MCF 10A (cell line): ENCODE data around the gene PDE4DIP. TPM values are rescaled to one million over a fixed set of nuclear protein-coding genes. Genes with fewer than 3 reads are reported as not detected.
"Not testable (repeated sequence)": the region's sequence is repeated elsewhere in the genome, so short reads cannot be mapped to it uniquely, and the experiment has no call there.

Source experiments
- BruUV-seq: library from RNA; stranded (reverse); fragments of 400-500 nt; replicated peaks from 2 replicates; lab custom pipeline; 2021; lab: Mats Ljungman, UMichigan
- CTCF ChIA-PET: fragments of 300-600 bp; sonication (Branson Sonifier 250); formaldehyde crosslinking; extraction: SDS; loops from one replicate; lab custom pipeline; 2021; ENCODE audit warnings: antibody characterized with exemption, inconsistent platforms; lab: Yijun Ruan, JAX
- POLR2A ChIA-PET: fragments of 300-600, 350-650 bp; sonication (Branson Sonifier 250); formaldehyde crosslinking; extraction: SDS; loops from one replicate; lab custom pipeline; 2020; ENCODE audit warnings: antibody characterized with exemption, inconsistent platforms; lab: Yijun Ruan, JAX
- DNase-seq: peaks from one replicate; pipeline ENCODE4 v3.0.0-alpha.2; 2018; ENCODE audit not compliant: unreplicated experiment
- H3K27ac Mint-ChIP-seq: one replicate; pipeline ENCODE4 v1.8.0; 2022; ENCODE audit warnings: mild to moderate bottlenecking, low read depth, mixed read lengths; ENCODE audit not compliant: unreplicated experiment
- H3K27me3 Mint-ChIP-seq: one replicate; pipeline ENCODE4 v1.8.0; 2022; ENCODE audit warnings: mixed read lengths; ENCODE audit not compliant: insufficient read depth, unreplicated experiment
- H3K36me3 Mint-ChIP-seq: one replicate; pipeline ENCODE4 v1.8.0; 2022; ENCODE audit warnings: mild to moderate bottlenecking, moderate library complexity, mixed read lengths; ENCODE audit not compliant: insufficient read depth, unreplicated experiment
- H3K4me1 Mint-ChIP-seq: one replicate; pipeline ENCODE4 v1.8.0; 2022; ENCODE audit warnings: mixed read lengths; ENCODE audit not compliant: insufficient read depth, unreplicated experiment
- H3K4me3 Mint-ChIP-seq: one replicate; pipeline ENCODE4 v1.8.0; 2022; ENCODE audit warnings: mild to moderate bottlenecking, moderate library complexity, mixed read lengths; ENCODE audit not compliant: unreplicated experiment
- H3K9me3 Mint-ChIP-seq: one replicate; pipeline ENCODE4 v1.8.0; 2022; ENCODE audit warnings: mixed read lengths; ENCODE audit not compliant: unreplicated experiment
- intact Hi-C: fragments of 100-400 bp; cut with micrococcal nuclease; formaldehyde crosslinking; loops from 2 replicates; pipeline ENCODE4 v1.14.1; 2022
- total RNA-seq: library from RNA; stranded (reverse); gene quantifications from 2 replicates; pipeline ENCODE4 v1.2.3, GENCODE V29; 2022

PDE4DIP gene
- total RNA-seq, 1 experiment from 2014 or later: 79.6 TPM

DNA sequence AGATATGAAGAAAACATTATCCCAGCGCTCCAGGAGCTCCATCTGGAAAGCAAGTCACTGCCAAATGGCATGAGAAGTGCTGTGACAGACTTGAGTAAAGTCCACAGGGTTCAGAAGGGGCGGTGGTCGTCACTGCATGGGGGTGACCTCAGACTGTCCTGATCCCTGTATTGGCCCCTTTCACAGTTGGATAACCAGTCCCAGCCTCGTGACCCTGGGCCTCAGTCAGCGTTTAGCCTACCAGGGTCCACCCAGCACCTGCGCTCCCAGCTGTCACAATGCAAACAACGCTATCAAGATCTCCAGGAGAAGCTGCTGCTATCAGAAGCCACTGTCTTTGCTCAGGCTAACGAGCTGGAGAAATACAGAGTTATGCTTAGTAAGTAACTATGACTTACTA is 158.4 kb downstream of the PDE4DIP start:
- POLR2A ChIA-PET, H3K27ac Mint-ChIP-seq, H3K36me3 Mint-ChIP-seq, H3K9me3 Mint-ChIP-seq, H3K4me3 Mint-ChIP-seq, intact Hi-C loops, BruUV-seq, DNase-seq, H3K4me1 Mint-ChIP-seq, CTCF ChIA-PET, H3K27me3 Mint-ChIP-seq: not testable (repeated sequence)

DNA sequence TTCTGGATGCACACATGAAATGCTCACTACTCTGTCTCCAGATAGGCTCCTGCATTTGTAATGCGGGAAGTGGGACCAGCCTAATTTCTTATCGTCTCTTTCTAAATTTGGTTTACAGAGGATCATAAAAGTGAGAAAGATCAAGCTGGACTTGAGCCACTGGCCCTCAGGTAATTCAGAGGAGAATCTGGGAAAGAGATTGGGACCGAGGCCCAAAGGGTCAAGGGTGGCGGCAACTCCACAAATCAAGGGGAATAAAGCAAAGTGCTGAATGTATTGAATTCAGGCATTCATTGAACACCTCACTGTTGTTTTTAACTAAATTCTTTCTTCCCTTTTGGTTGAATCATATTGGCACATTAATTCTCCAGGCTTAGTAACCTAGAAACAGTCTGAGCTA is 164.1 kb downstream of the PDE4DIP start:
- H3K9me3 Mint-ChIP-seq, H3K27me3 Mint-ChIP-seq, H3K4me3 Mint-ChIP-seq, H3K4me1 Mint-ChIP-seq, BruUV-seq, CTCF ChIA-PET, DNase-seq, H3K36me3 Mint-ChIP-seq, POLR2A ChIA-PET, H3K27ac Mint-ChIP-seq, intact Hi-C loops: not testable (repeated sequence)

DNA sequence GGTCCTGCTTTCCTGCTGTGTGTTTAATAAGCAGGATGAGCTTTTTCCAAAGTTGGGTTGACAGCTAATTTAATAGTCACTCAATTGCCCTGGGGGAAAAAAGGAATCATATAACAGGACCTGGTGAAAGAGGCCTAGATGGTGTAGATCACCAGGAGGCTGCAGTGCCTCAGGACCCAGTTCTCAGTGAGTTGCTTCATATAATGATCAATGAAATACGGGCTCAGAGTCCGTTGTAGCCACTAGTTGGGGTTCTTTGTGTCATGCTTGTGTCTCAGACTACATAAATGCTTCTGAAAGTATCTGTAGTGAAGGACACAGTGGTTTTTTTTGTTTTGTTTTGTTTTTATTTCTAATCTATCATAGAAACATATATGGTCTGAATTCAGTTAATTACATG is 164.5 kb downstream of the PDE4DIP start:
- H3K36me3 Mint-ChIP-seq, H3K27me3 Mint-ChIP-seq, POLR2A ChIA-PET, BruUV-seq, H3K27ac Mint-ChIP-seq, H3K4me1 Mint-ChIP-seq, DNase-seq, CTCF ChIA-PET, H3K9me3 Mint-ChIP-seq, H3K4me3 Mint-ChIP-seq, intact Hi-C loops: not testable (repeated sequence)

DNA sequence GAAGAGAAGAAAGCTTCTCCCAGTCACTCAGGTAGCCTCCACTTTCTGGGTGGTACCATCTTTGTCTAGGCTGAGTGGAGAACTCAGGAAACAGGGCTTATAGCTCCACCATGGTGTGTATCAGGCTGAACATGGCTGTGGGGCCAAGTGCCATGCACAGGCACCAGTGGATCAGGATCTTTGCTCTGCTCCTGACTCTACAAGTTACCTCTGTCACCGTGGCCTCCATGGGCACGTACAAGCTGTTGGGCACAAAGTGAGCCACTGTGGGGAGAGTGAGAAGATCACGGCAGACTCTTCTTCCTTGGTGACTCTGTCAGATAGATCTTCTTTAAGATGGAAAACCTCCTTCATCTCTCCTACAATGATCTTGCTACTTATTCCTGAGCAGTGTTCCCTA is 165.5 kb downstream of the PDE4DIP start:
- BruUV-seq, CTCF ChIA-PET, intact Hi-C loops, H3K27me3 Mint-ChIP-seq, H3K27ac Mint-ChIP-seq, H3K9me3 Mint-ChIP-seq, H3K4me3 Mint-ChIP-seq, DNase-seq, H3K4me1 Mint-ChIP-seq, POLR2A ChIA-PET, H3K36me3 Mint-ChIP-seq: not testable (repeated sequence)

DNA sequence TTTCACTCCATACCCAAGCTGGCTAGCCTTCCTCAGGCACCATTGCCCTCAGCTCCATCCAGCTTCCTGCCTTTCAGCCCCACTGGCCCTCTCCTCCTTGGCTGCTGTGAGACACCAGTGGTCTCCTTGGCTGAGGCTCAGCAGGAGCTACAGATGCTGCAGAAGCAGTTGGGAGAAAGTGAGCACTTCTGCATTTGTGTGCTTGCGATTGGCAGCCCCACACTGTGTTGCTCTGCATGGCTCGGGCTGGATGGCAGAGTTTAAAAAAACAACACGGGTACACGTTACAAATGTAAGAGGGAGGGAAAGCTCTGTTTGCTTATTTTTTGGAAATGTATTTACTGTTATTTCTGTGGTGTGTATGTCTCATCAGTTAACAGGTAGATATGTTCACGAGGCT is 168.4 kb downstream of the PDE4DIP start:
- H3K4me3 Mint-ChIP-seq, H3K27me3 Mint-ChIP-seq, H3K27ac Mint-ChIP-seq, CTCF ChIA-PET, BruUV-seq, POLR2A ChIA-PET, intact Hi-C loops, H3K36me3 Mint-ChIP-seq, DNase-seq, H3K9me3 Mint-ChIP-seq: not testable (repeated sequence)
- peaks cover 13% of the 10 kb centered on the region for H3K4me1 Mint-ChIP-seq

DNA sequence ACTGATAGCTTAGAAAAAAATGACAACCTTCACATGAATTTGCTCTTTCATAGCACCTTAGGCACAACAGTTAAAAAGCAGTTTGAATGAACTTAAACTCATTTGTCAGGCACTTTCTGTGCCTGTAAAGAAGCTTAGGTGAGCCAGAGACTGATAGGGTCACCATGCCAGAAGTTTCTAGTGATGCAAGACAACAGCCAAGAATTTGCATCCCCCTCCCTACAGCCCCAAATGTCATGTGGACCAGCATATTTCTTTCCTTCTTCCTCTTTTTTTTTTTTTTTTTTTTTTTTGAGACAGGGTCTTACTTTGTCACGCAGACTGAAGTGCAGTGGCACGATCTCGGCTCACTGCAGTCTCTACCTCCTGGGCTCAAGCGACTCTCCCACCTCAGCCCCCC is 169.3 kb downstream of the PDE4DIP start:
- peaks cover 13% of the 10 kb centered on the region for H3K4me1 Mint-ChIP-seq
- H3K27ac Mint-ChIP-seq, DNase-seq, H3K27me3 Mint-ChIP-seq, POLR2A ChIA-PET, H3K9me3 Mint-ChIP-seq, intact Hi-C loops, BruUV-seq, H3K36me3 Mint-ChIP-seq, CTCF ChIA-PET, H3K4me3 Mint-ChIP-seq: not testable (repeated sequence)

DNA sequence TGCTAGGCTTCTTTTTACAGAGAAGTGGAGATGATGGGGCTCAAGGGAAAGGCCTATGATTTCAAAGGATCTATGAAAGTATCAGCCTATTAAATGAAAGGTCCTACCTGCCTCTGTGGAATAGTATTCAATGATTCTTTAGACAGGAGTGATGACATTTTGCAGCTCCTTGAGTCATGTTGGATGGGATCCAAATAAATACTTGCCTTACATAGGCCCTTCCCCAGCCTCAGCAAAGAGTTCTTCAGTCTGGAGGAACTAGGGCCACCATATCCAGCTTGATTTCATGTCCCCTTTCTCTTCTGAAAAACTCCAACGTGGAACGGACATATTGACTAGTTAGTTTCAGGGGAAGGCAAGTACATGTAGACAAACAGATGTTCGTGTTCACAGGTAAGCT is 171.3 kb downstream of the PDE4DIP start:
- CTCF ChIA-PET, H3K36me3 Mint-ChIP-seq, H3K9me3 Mint-ChIP-seq, H3K4me3 Mint-ChIP-seq, POLR2A ChIA-PET, DNase-seq, H3K27ac Mint-ChIP-seq, BruUV-seq, H3K27me3 Mint-ChIP-seq, intact Hi-C loops: not testable (repeated sequence)
- H3K4me1 Mint-ChIP-seq: peaks cover 13% of the 10 kb centered on the region

DNA sequence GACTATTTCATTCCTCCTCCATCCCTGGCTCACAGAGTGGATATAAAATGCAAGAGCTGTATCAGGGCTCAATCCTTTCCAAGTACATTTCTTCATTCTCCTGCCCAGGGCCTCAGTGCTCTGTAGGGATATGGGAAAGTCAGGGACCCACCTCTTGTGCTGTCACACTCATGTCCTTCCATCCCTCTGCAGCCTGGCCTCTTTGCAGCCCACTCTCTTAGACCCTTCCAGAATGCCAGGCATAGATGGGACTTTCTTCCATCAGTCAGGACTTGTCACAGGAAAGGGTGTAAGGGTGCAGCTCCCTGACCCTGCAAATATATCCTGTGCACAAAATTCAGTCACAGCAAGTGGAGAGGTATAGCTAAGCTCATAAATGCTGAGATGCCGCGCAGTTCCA is 172.4 kb downstream of the PDE4DIP start:
- POLR2A ChIA-PET, H3K36me3 Mint-ChIP-seq, intact Hi-C loops, H3K27me3 Mint-ChIP-seq, H3K27ac Mint-ChIP-seq, H3K4me3 Mint-ChIP-seq, CTCF ChIA-PET, DNase-seq, BruUV-seq, H3K9me3 Mint-ChIP-seq: not testable (repeated sequence)
- peaks cover 13% of the 10 kb centered on the region for H3K4me1 Mint-ChIP-seq

DNA sequence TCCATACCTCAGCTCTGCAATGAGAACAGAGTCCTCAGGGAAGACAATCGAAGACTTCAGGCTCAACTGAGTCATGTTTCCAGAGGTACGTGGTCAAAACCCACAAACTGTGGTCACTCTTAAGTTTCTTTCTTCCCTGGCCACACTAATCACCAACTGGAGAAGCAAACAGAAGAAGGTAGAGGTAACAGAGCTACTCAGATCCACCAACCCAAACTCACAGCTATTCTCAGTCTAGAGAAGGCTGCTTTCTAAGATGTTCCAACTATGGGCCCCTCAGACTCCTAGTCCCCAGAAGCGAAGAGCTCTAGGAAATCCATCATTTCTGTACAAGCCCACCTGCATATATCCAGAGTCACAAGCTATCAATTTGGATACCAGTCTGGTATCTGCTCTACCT is 174.3 kb downstream of the PDE4DIP start:
- H3K4me3 Mint-ChIP-seq, BruUV-seq, DNase-seq, intact Hi-C loops, H3K36me3 Mint-ChIP-seq, H3K27me3 Mint-ChIP-seq, H3K4me1 Mint-ChIP-seq, POLR2A ChIA-PET, H3K9me3 Mint-ChIP-seq, CTCF ChIA-PET, H3K27ac Mint-ChIP-seq: not testable (repeated sequence)

DNA sequence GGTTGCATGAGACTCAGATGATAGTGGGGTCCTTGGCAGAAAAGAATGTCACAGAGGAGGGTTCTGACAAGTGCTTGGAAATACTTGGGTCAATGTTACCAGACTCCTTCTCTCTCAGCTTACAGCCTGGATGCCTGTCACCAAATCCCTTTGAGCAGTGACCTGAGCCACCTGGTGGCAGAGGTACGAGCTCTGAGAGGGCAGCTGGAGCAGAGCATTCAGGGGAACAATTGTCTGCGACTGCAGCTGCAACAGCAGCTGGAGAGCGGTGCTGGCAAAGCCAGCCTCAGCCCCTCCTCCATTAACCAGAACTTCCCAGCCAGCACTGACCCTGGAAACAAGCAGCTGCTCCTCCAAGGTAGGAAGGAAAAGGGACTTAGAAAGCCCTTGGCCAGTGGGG is 180.1 kb downstream of the PDE4DIP start:
- DNase-seq, H3K27ac Mint-ChIP-seq, H3K4me3 Mint-ChIP-seq, BruUV-seq, H3K9me3 Mint-ChIP-seq, H3K36me3 Mint-ChIP-seq, H3K4me1 Mint-ChIP-seq, CTCF ChIA-PET, POLR2A ChIA-PET, intact Hi-C loops, H3K27me3 Mint-ChIP-seq: not testable (repeated sequence)
